ENCODE data around the gene SMARCD1. TPM values are rescaled to one million over a fixed set of nuclear protein-coding genes. Genes with fewer than 3 reads are reported as not detected.

Gene SMARCD1
- total and polyA plus RNA-seq, 2 donors = 19.9 to 38.2 TPM

- no peaks in the 10 kb centered on the region for H3K9me3 ChIP-seq (ENCODE audit: control insufficient read depth in 2 of 2, insufficient read depth in 1 of 2, low read length in 1 of 2)
- peaks cover 0 to 4% of the 10 kb centered on the region in 2 donors for H3K36me3 ChIP-seq (ENCODE audit: control insufficient read depth in 2 of 2, insufficient read depth in 2 of 2, low read length in 1 of 2)
- peaks cover 0 to 9% of the 10 kb centered on the region in 2 donors for H3K4me1 ChIP-seq (ENCODE audit: control insufficient read depth in 2 of 2, insufficient read depth in 2 of 2, low read length in 2 of 2)
- WGBS = 47% methylated on average over 9 of the region's 9 CpGs
- peak in 4 of 9 donors; percentile 69 to 79 (median 76) for DNase-seq (ENCODE audit: low read depth in 6 of 9, low spot score in 9 of 9)
- H3K4me3 ChIP-seq (ENCODE audit: low read length in 2 of 2) = no peak overlapping the region
- no peak overlapping the region for H3K27ac ChIP-seq (ENCODE audit: low read depth in 1 of 2, low read length in 1 of 2)
- H3K27me3 ChIP-seq (ENCODE audit: control insufficient read depth in 2 of 2, insufficient read depth in 1 of 2, low read length in 1 of 2) = peaks cover 0 to 33% of the 10 kb centered on the region in 2 donors
Measured at GRCh38 chr12:50070314-50071060, 14.7 kb upstream of the SMARCD1 start.

- Histone ChIP-seq H3K4me1 (ENCODE audit: control insufficient read depth in 2 of 2, insufficient read depth in 2 of 2, low read length in 2 of 2) (peaks cover 0 to 7% of the 10 kb centered on the region in 2 donors), H3K36me3 (ENCODE audit: control insufficient read depth in 2 of 2, insufficient read depth in 2 of 2, low read length in 1 of 2) (peaks cover 0 to 4% of the 10 kb centered on the region in 2 donors), H3K27me3 (ENCODE audit: control insufficient read depth in 2 of 2, insufficient read depth in 1 of 2, low read length in 1 of 2) (peaks cover 0 to 33% of the 10 kb centered on the region in 2 donors), H3K9me3 (ENCODE audit: control insufficient read depth in 2 of 2, insufficient read depth in 1 of 2, low read length in 1 of 2) (no peaks in the 10 kb centered on the region), H3K4me3 (ENCODE audit: low read length in 2 of 2) (no peak overlapping the region), H3K27ac (ENCODE audit: low read depth in 1 of 2, low read length in 1 of 2) (no peak overlapping the region)
- 71% methylated on average over 10 of the region's 10 CpGs for WGBS
- no peak for DNase-seq (ENCODE audit: low read depth in 6 of 9, low spot score in 9 of 9)
Measured at GRCh38 chr12:50072198-50072907, 12.8 kb upstream of the SMARCD1 start.

- Histone ChIP-seq H3K4me1 (ENCODE audit: control insufficient read depth in 2 of 2, insufficient read depth in 2 of 2, low read length in 2 of 2) (peaks cover 0 to 7% of the 10 kb centered on the region in 2 donors), H3K27me3 (ENCODE audit: control insufficient read depth in 2 of 2, insufficient read depth in 1 of 2, low read length in 1 of 2) (peaks cover 0 to 33% of the 10 kb centered on the region in 2 donors), H3K9me3 (ENCODE audit: control insufficient read depth in 2 of 2, insufficient read depth in 1 of 2, low read length in 1 of 2) (no peaks in the 10 kb centered on the region), H3K27ac (ENCODE audit: low read depth in 1 of 2, low read length in 1 of 2) (no peak overlapping the region), H3K4me3 (ENCODE audit: low read length in 2 of 2) (no peak overlapping the region), H3K36me3 (ENCODE audit: control insufficient read depth in 2 of 2, insufficient read depth in 2 of 2, low read length in 1 of 2) (peaks cover 0 to 4% of the 10 kb centered on the region in 2 donors)
- DNase-seq (ENCODE audit: low read depth in 6 of 9, low spot score in 9 of 9) = no peak
- 89% methylated on average over 7 of the region's 7 CpGs for WGBS
Measured at GRCh38 chr12:50073206-50073605, 11.9 kb upstream of the SMARCD1 start.

- H3K4me1 ChIP-seq (ENCODE audit: control insufficient read depth in 2 of 2, insufficient read depth in 2 of 2, low read length in 2 of 2) = peaks cover 0 to 7% of the 10 kb centered on the region in 2 donors
- peaks cover 0 to 30% of the 10 kb centered on the region in 2 donors for H3K27me3 ChIP-seq (ENCODE audit: control insufficient read depth in 2 of 2, insufficient read depth in 1 of 2, low read length in 1 of 2)
- peaks cover 0 to 4% of the 10 kb centered on the region in 2 donors for H3K36me3 ChIP-seq (ENCODE audit: control insufficient read depth in 2 of 2, insufficient read depth in 2 of 2, low read length in 1 of 2)
- H3K9me3 ChIP-seq (ENCODE audit: control insufficient read depth in 2 of 2, insufficient read depth in 1 of 2, low read length in 1 of 2) = no peaks in the 10 kb centered on the region
- H3K27ac ChIP-seq (ENCODE audit: low read depth in 1 of 2, low read length in 1 of 2) = no peak overlapping the region
- H3K4me3 ChIP-seq (ENCODE audit: low read length in 2 of 2) = no peak overlapping the region
- DNase-seq (ENCODE audit: low read depth in 6 of 9, low spot score in 9 of 9) = no peak
- 90% methylated on average over 10 of the region's 10 CpGs for WGBS
Measured at GRCh38 chr12:50073712-50074111, 11.4 kb upstream of the SMARCD1 start.

- no peak overlapping the region for H3K4me3 ChIP-seq (ENCODE audit: low read length in 2 of 2)
- peaks cover 0 to 4% of the 10 kb centered on the region in 2 donors for H3K36me3 ChIP-seq (ENCODE audit: control insufficient read depth in 2 of 2, insufficient read depth in 2 of 2, low read length in 1 of 2)
- no peak overlapping the region for H3K27ac ChIP-seq (ENCODE audit: low read depth in 1 of 2, low read length in 1 of 2)
- H3K27me3 ChIP-seq (ENCODE audit: control insufficient read depth in 2 of 2, insufficient read depth in 1 of 2, low read length in 1 of 2) = peaks cover 0 to 33% of the 10 kb centered on the region in 2 donors
- DNase-seq (ENCODE audit: low read depth in 6 of 9, low spot score in 9 of 9) = peak in 6 of 9 donors; percentile 41 to 82 (median 74)
- WGBS = 13% methylated on average over 9 of the region's 9 CpGs
- H3K4me1 ChIP-seq (ENCODE audit: control insufficient read depth in 2 of 2, insufficient read depth in 2 of 2, low read length in 2 of 2) = peaks cover 0 to 7% of the 10 kb centered on the region in 2 donors
- no peaks in the 10 kb centered on the region for H3K9me3 ChIP-seq (ENCODE audit: control insufficient read depth in 2 of 2, insufficient read depth in 1 of 2, low read length in 1 of 2)
Measured at GRCh38 chr12:50074936-50075807, 10.0 kb upstream of the SMARCD1 start.

- H3K4me1 ChIP-seq (ENCODE audit: control insufficient read depth in 2 of 2, insufficient read depth in 2 of 2, low read length in 2 of 2) = peaks cover 0 to 4% of the 10 kb centered on the region in 2 donors
- H3K4me3 ChIP-seq (ENCODE audit: low read length in 2 of 2) = no peak overlapping the region
- WGBS = 96% methylated on average over 1 of the region's 1 CpG
- DNase-seq (ENCODE audit: low read depth in 6 of 9, low spot score in 9 of 9) = no peak
- peaks cover 0 to 4% of the 10 kb centered on the region in 2 donors for H3K36me3 ChIP-seq (ENCODE audit: control insufficient read depth in 2 of 2, insufficient read depth in 2 of 2, low read length in 1 of 2)
- no peaks in the 10 kb centered on the region for H3K9me3 ChIP-seq (ENCODE audit: control insufficient read depth in 2 of 2, insufficient read depth in 1 of 2, low read length in 1 of 2)
- peaks cover 0 to 36% of the 10 kb centered on the region in 2 donors for H3K27me3 ChIP-seq (ENCODE audit: control insufficient read depth in 2 of 2, insufficient read depth in 1 of 2, low read length in 1 of 2)
- H3K27ac ChIP-seq (ENCODE audit: low read depth in 1 of 2, low read length in 1 of 2) = no peak overlapping the region
Measured at GRCh38 chr12:50075808-50076170, 9.4 kb upstream of the SMARCD1 start.

GRCh38 chr12:50077099-50077498, 8.0 kb upstream of the SMARCD1 start:
- H3K9me3 ChIP-seq (ENCODE audit: control insufficient read depth in 2 of 2, insufficient read depth in 1 of 2, low read length in 1 of 2) = no peaks in the 10 kb centered on the region
- H3K36me3 ChIP-seq (ENCODE audit: control insufficient read depth in 2 of 2, insufficient read depth in 2 of 2, low read length in 1 of 2) = peaks cover 0 to 4% of the 10 kb centered on the region in 2 donors
- peaks cover 0 to 40% of the 10 kb centered on the region in 2 donors for H3K27me3 ChIP-seq (ENCODE audit: control insufficient read depth in 2 of 2, insufficient read depth in 1 of 2, low read length in 1 of 2)
- no peak overlapping the region for H3K27ac ChIP-seq (ENCODE audit: low read depth in 1 of 2, low read length in 1 of 2)
- H3K4me3 ChIP-seq (ENCODE audit: low read length in 2 of 2) = no peak overlapping the region
- H3K4me1 ChIP-seq (ENCODE audit: control insufficient read depth in 2 of 2, insufficient read depth in 2 of 2, low read length in 2 of 2) = peaks cover 0 to 3% of the 10 kb centered on the region in 2 donors
- WGBS = 97% methylated on average over 12 of the region's 12 CpGs
- DNase-seq (ENCODE audit: low read depth in 6 of 9, low spot score in 9 of 9) = no peak

- no peak overlapping the region for H3K4me3 ChIP-seq (ENCODE audit: low read length in 2 of 2)
- no peaks in the 10 kb centered on the region for H3K9me3 ChIP-seq (ENCODE audit: control insufficient read depth in 2 of 2, insufficient read depth in 1 of 2, low read length in 1 of 2)
- DNase-seq (ENCODE audit: low read depth in 6 of 9, low spot score in 9 of 9) = no peak
- peaks cover 0 to 4% of the 10 kb centered on the region in 2 donors for H3K36me3 ChIP-seq (ENCODE audit: control insufficient read depth in 2 of 2, insufficient read depth in 2 of 2, low read length in 1 of 2)
- H3K27me3 ChIP-seq (ENCODE audit: control insufficient read depth in 2 of 2, insufficient read depth in 1 of 2, low read length in 1 of 2) = peaks cover 0 to 30% of the 10 kb centered on the region in 2 donors
- H3K27ac ChIP-seq (ENCODE audit: low read depth in 1 of 2, low read length in 1 of 2) = no peak overlapping the region
- 97% methylated on average over 10 of the region's 10 CpGs for WGBS
- H3K4me1 ChIP-seq (ENCODE audit: control insufficient read depth in 2 of 2, insufficient read depth in 2 of 2, low read length in 2 of 2) = peaks cover 0 to 3% of the 10 kb centered on the region in 2 donors
Measured at GRCh38 chr12:50078281-50078680, 6.9 kb upstream of the SMARCD1 start.
